ENCODE measurements around the gene ZBTB5.
"Not testable (repeated sequence)": the region's sequence is repeated elsewhere in the genome, so short reads cannot be mapped to it uniquely, and the experiment has no call there.

The ZBTB5 gene

GRCh38 chr9:37433867-37434371 is 31.3 kb downstream of the ZBTB5 start:
- H3K4me3 ChIP-seq (ENCODE audit: control insufficient read depth, low read depth, low read length), result no peak overlapping the region
- no peak for TF ChIP-seq CTCF (IDR thresholded peaks at IDR 0.05; ENCODE audit: control insufficient read depth, insufficient read depth, low read depth, low read length, missing control alignments)
- DNase-seq (ENCODE audit: low read depth), result no peak

GRCh38 chr9:37432020-37432419 is 33.2 kb downstream of the ZBTB5 start:
- DNase-seq (ENCODE audit: low read depth), result no peak
- no peak for TF ChIP-seq CTCF (IDR thresholded peaks at IDR 0.05; ENCODE audit: control insufficient read depth, insufficient read depth, low read depth, low read length, missing control alignments)
- H3K4me3 ChIP-seq (ENCODE audit: control insufficient read depth, low read depth, low read length), result no peak overlapping the region

- no peak for DNase-seq (ENCODE audit: low read depth)
- no peak overlapping the region for H3K4me3 ChIP-seq (ENCODE audit: control insufficient read depth, low read depth, low read length)
- no peak for TF ChIP-seq CTCF (IDR thresholded peaks at IDR 0.05; ENCODE audit: control insufficient read depth, insufficient read depth, low read depth, low read length, missing control alignments)
These were observed 34.2 kb downstream of the ZBTB5 start for GRCh38 chr9:37430841-37431597.

- H3K4me3 ChIP-seq (ENCODE audit: control insufficient read depth, low read depth, low read length), result no peak overlapping the region
- TF ChIP-seq CTCF (IDR thresholded peaks at IDR 0.05; ENCODE audit: control insufficient read depth, insufficient read depth, low read depth, low read length, missing control alignments), result no peak
- no peak for DNase-seq (ENCODE audit: low read depth)
These were observed 35.6 kb downstream of the ZBTB5 start for GRCh38 chr9:37429441-37430285.

GRCh38 chr9:37428345-37428744 is 36.9 kb downstream of the ZBTB5 start:
- no peak overlapping the region for H3K4me3 ChIP-seq (ENCODE audit: control insufficient read depth, low read depth, low read length)
- no peak for DNase-seq (ENCODE audit: low read depth)
- no peak for TF ChIP-seq CTCF (IDR thresholded peaks at IDR 0.05; ENCODE audit: control insufficient read depth, insufficient read depth, low read depth, low read length, missing control alignments)

GRCh38 chr9:37426846-37427245 is 38.4 kb downstream of the ZBTB5 start:
- H3K4me3 ChIP-seq (ENCODE audit: control insufficient read depth, low read depth, low read length), result no peak overlapping the region
- TF ChIP-seq CTCF (IDR thresholded peaks at IDR 0.05; ENCODE audit: control insufficient read depth, insufficient read depth, low read depth, low read length, missing control alignments), result no peak
- DNase-seq (ENCODE audit: low read depth), result no peak

- DNase-seq (ENCODE audit: low read depth); H3K4me3 ChIP-seq (ENCODE audit: control insufficient read depth, low read depth, low read length): not testable (repeated sequence)
These were observed 38.8 kb downstream of the ZBTB5 start for GRCh38 chr9:37426431-37426830.
